ENCODE data around the gene KIAA1328. TPM values are rescaled to one million over a fixed set of nuclear protein-coding genes. Genes with fewer than 3 reads are reported as not detected.

KIAA1328 gene
- total RNA-seq, 4 donors from 2014 or later, result 3.4 to 8.3 (median 6.6) TPM

GRCh38 chr18:37144921-37145320 is 316.0 kb downstream of the KIAA1328 start:
- TF ChIP-seq CTCF (IDR thresholded peaks at IDR 0.05 in 4 of 5, conservative IDR thresholded peaks at IDR 0.05 in 1 of 5) (no peak), POLR2A (IDR thresholded peaks at IDR 0.05) (no peak)
- Histone ChIP-seq H3K4me3 (no peak overlapping the region), H3K27ac (no peak overlapping the region), H3K9me3 (no peaks in the 10 kb centered on the region), H3K27me3 (no peaks in the 10 kb centered on the region), H3K4me1 (no peaks in the 10 kb centered on the region), H3K36me3 (no peaks in the 10 kb centered on the region)
- in situ Hi-C loops (cut with MboI; ENCODE audit: low sequenced_read_pairs in 4 of 4) (no loop called here), intact Hi-C loops (cut with DNase I; ENCODE audit: low total_unique reads) (no loop called here)
- ATAC-seq, result no peak
- DNase-seq, result no peak

GRCh38 chr18:37156330-37156942 is 327.5 kb downstream of the KIAA1328 start:
- Histone ChIP-seq H3K27me3 (no peaks in the 10 kb centered on the region), H3K4me1 (peaks cover 0 to 5% of the 10 kb centered on the region in 2 donors), H3K27ac (no peak overlapping the region), H3K9me3 (no peaks in the 10 kb centered on the region), H3K4me3 (no peak overlapping the region), H3K36me3 (no peaks in the 10 kb centered on the region)
- no peak for ATAC-seq
- in situ Hi-C loops (cut with MboI; ENCODE audit: low sequenced_read_pairs in 4 of 4) (no loop called here), intact Hi-C loops (cut with DNase I; ENCODE audit: low total_unique reads) (no loop called here)
- no peak for DNase-seq
- TF ChIP-seq POLR2A (IDR thresholded peaks at IDR 0.05) (no peak), CTCF (IDR thresholded peaks at IDR 0.05 in 4 of 5, conservative IDR thresholded peaks at IDR 0.05 in 1 of 5) (no peak)

GRCh38 chr18:37160038-37160820 is 331.3 kb downstream of the KIAA1328 start:
- H3K27ac ChIP-seq, result no peak overlapping the region
- ATAC-seq, result no peak

GRCh38 chr18:37161491-37161890 is 332.6 kb downstream of the KIAA1328 start:
- no peaks in the 10 kb centered on the region for H3K27me3 ChIP-seq
- ATAC-seq, result no peak
- peaks cover 0 to 5% of the 10 kb centered on the region in 2 donors for H3K4me1 ChIP-seq
- H3K9me3 ChIP-seq, result no peaks in the 10 kb centered on the region
- intact Hi-C loops (cut with DNase I; ENCODE audit: low total_unique reads) (no loop called here), in situ Hi-C loops (cut with MboI; ENCODE audit: low sequenced_read_pairs in 4 of 4) (no loop called here)
- no peak for TF ChIP-seq CTCF (IDR thresholded peaks at IDR 0.05 in 4 of 5, conservative IDR thresholded peaks at IDR 0.05 in 1 of 5)
- no peak for TF ChIP-seq POLR2A (IDR thresholded peaks at IDR 0.05)
- H3K36me3 ChIP-seq, result no peaks in the 10 kb centered on the region
- no peak for DNase-seq
- H3K4me3 ChIP-seq, result no peak overlapping the region
- no peak overlapping the region for H3K27ac ChIP-seq

More at GRCh38 chr18:37160038-37160820, 331.3 kb downstream of the KIAA1328 start:
- TF ChIP-seq CTCF (IDR thresholded peaks at IDR 0.05 in 4 of 5, conservative IDR thresholded peaks at IDR 0.05 in 1 of 5) (no peak), POLR2A (IDR thresholded peaks at IDR 0.05) (no peak)
- intact Hi-C loops (cut with DNase I; ENCODE audit: low total_unique reads) (no loop called here), in situ Hi-C loops (cut with MboI; ENCODE audit: low sequenced_read_pairs in 4 of 4) (no loop called here)
- no peak overlapping the region for H3K4me3 ChIP-seq
- H3K27me3 ChIP-seq, result no peaks in the 10 kb centered on the region
- H3K36me3 ChIP-seq, result no peaks in the 10 kb centered on the region
- H3K4me1 ChIP-seq, result peaks cover 0 to 5% of the 10 kb centered on the region in 2 donors
- no peak for DNase-seq
- H3K9me3 ChIP-seq, result no peaks in the 10 kb centered on the region
